Peyer's patch (tissue), 4 donors: ENCODE measurements around the gene RRP12.

Source experiments
- POLR2A ChIP-seq, 2 donors: fragments of 450-650 bp; IDR thresholded peaks; one replicate each; pipeline ENCODE4 v1.5.1; 2017; ENCODE audit warnings: antibody characterized with exemption in 2 of 2, mild to moderate bottlenecking in 2 of 2, moderate library complexity in 2 of 2
- TF ChIP-seq, protein P1 (sequence below), 6 experiments: fragments of 450-650 bp in 4 of 6; fragments of 200-600 bp in 2 of 6; sonication (generic) in 1 of 6; IDR thresholded peaks; one replicate each; pipeline ENCODE4 v1.5.1; 2017 to 2019; ENCODE audit warnings: antibody characterized with exemption in 6 of 6, mild to moderate bottlenecking in 3 of 6, moderate library complexity in 1 of 6

DNA sequence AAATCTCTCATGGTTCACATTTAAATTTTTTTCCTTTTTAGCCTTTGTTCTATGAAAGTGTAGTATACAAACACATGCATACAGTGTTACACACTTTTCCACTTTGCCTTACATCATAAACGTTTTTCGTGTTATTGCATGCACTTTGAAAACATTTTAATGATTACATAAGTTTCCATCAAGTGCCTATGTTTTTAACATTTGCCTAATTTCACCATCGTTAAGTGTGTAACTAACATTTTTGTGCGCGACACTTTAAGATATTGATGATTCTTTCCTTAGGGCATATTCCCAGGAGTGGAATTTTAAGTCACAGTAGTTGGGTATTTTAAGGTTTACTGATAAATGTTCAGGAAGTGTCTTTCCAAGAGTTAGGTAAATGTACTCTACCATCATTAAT, 65.1 kb downstream of the RRP12 start:
- TF ChIP-seq, protein P1, sequence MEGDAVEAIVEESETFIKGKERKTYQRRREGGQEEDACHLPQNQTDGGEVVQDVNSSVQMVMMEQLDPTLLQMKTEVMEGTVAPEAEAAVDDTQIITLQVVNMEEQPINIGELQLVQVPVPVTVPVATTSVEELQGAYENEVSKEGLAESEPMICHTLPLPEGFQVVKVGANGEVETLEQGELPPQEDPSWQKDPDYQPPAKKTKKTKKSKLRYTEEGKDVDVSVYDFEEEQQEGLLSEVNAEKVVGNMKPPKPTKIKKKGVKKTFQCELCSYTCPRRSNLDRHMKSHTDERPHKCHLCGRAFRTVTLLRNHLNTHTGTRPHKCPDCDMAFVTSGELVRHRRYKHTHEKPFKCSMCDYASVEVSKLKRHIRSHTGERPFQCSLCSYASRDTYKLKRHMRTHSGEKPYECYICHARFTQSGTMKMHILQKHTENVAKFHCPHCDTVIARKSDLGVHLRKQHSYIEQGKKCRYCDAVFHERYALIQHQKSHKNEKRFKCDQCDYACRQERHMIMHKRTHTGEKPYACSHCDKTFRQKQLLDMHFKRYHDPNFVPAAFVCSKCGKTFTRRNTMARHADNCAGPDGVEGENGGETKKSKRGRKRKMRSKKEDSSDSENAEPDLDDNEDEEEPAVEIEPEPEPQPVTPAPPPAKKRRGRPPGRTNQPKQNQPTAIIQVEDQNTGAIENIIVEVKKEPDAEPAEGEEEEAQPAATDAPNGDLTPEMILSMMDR (IDR thresholded peaks at IDR 0.05): no peak
- no peak for TF ChIP-seq POLR2A (IDR thresholded peaks at IDR 0.05)
